Adrenal gland (tissue), 12 donors: ENCODE data around the gene GRN. TPM values are rescaled to one million over a fixed set of nuclear protein-coding genes. Genes with fewer than 3 reads are reported as not detected.
"Not testable (repeated sequence)": the region's sequence is repeated elsewhere in the genome, so short reads cannot be mapped to it uniquely, and the experiment has no call there.

Source experiments
- DNase-seq, 7 donors: peaks; one replicate each; pipeline ENCODE4 v3.0.0-alpha.2; 2019 to 2020
- H3K27ac ChIP-seq, 5 donors: fragments of 200-600 bp; sonication (generic) in 4 of 5; 1 replicate in 3 of 5; 2 replicates in 2 of 5; pipeline versions ENCODE4 v1.5.1 to v1.8.0; 2016 to 2020; ENCODE audit warnings: mild to moderate bottlenecking in 1 of 5
- H3K27me3 ChIP-seq: fragments of 200-600 bp; 2 replicates; pipeline ENCODE4 v1.8.0; 2021
- H3K36me3 ChIP-seq, 2 donors: fragments of 200-600 bp; replicated peaks in 1 of 2; 1 replicate in 1 of 2; 2 replicates in 1 of 2; pipeline versions ENCODE4 v1.5.1 to v1.8.0; 2018 to 2022
- H3K4me1 ChIP-seq, 2 donors: fragments of 200-600 bp; replicated peaks in 1 of 2; 1 replicate in 1 of 2; 2 replicates in 1 of 2; pipeline versions ENCODE4 v1.5.1 to v1.8.0; 2018 to 2021
- H3K4me3 ChIP-seq, 4 donors: fragments of 200-600 bp; sonication (generic) in 3 of 4; one replicate each; pipeline ENCODE4 v1.5.1; 2016 to 2018
- H3K9me3 ChIP-seq, 3 donors: fragments of 200-600 bp; sonication (generic) in 1 of 3; replicated peaks in 1 of 3; 1 replicate in 2 of 3; 2 replicates in 1 of 3; pipeline versions ENCODE4 v1.5.1 to v1.8.0; 2016 to 2021
- CTCF ChIP-seq, 6 experiments: fragments of 450-650 bp in 4 of 6; fragments of 200-600 bp in 2 of 6; sonication (generic) in 1 of 6; IDR thresholded peaks; 1 replicate in 5 of 6; 2 replicates in 1 of 6; pipeline versions ENCODE4 v1.5.1 to v1.8.0; 2016 to 2021; ENCODE audit warnings: antibody characterized with exemption in 6 of 6, mild to moderate bottlenecking in 2 of 6, moderate library complexity in 1 of 6
- POLR2A ChIP-seq, 2 donors: fragments of 450-650 bp; IDR thresholded peaks; one replicate each; pipeline ENCODE4 v1.6.1; 2017; ENCODE audit warnings: antibody characterized with exemption in 2 of 2, mild to moderate bottlenecking in 2 of 2, moderate library complexity in 1 of 2
- WGBS, 4 donors: extraction: QIAGEN DNeasy Blood & Tissue Kit in 2 of 4; methylation state at CpG; one replicate each; pipeline versions ENCODE4 v1.1.5 to v1.1.7; 2013 to 2017; 5-methylcytosine and 5-hydroxymethylcytosine counted together
- intact Hi-C, 2 donors: fragments of 100-400 bp; cut with DNase I; formaldehyde crosslinking; loops; one replicate each; pipeline versions ENCODE4 v1.14.1 to v1.15.0; 2022 to 2023
- polyA plus RNA-seq, 3 donors: library from polyadenylated mRNA; stranded (reverse); fragments of 200-250 nt in 2 of 3; fragments of 350-450 nt in 1 of 3; fragmentation: Illumina TruSeq in 1 of 3; extraction: RNeasy Lipid Tissue Mini Kit (QIAGEN cat#74804) in 1 of 3; gene quantifications; one replicate each; pipeline ENCODE4 v1.2.3, GENCODE V29; 2013 to 2014
- total RNA-seq, 9 donors: library from RNA; depleted of rRNA in 4 of 9; stranded (reverse); fragments of >200 nt in 4 of 9; fragments of 120-200 nt in 1 of 9; fragmentation: NEBNext Ultra II Directional in 1 of 9; extraction: Animal tissue kit (Norgen Biotek cat#: 25700) in 1 of 9; gene quantifications; one replicate each; pipeline versions ENCODE4 v1.1.0 to v1.2.4, GENCODE V29; 2013 to 2023
- donor health status: healthy with polysubstance abuse.
- donor health status: Bipolar disorder and iron deficiency.
- donor health status: DM: yes; HTN: yes; CAD: no.
- donor health status: DM: no; HTN: no; CAD: no.
- donor health status: DM: no; HTN: no; CAD: no.
- donor health status: DM: yes; HTN: yes; CAD: no.

GRN gene
- total and polyA plus RNA-seq, 12 donors, result 79.0 to 721 (median 320) TPM

- H3K4me1 ChIP-seq, result peaks cover 0 to 9% of the 10 kb centered on the region in 2 donors
Measured at GRCh38 chr17:44335968-44336367, 9.1 kb upstream of the GRN start.

DNA sequence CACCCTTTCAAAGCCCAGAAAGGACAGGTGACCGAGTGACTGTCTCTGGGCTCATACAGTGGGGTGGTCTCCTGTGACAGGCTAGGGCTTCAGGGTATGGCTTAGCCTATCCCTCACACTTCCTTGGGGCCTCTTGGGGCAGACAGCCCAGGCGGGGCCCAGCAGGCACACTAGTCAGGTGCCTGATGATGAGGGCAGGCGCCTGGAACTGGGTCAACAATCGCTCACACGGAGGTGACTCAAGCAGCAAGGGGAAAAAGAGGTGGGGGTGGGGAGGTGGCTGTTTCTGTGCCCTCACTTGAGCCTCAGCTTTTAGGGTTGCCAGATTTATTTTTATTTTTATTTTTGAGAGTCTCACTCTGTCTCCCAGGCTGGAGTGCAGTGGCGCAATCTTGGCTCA is 6.4 kb upstream of the GRN start:
- no peak overlapping the region for H3K27ac ChIP-seq
- TF ChIP-seq CTCF (IDR thresholded peaks at IDR 0.05) (no peak), POLR2A (IDR thresholded peaks at IDR 0.05) (no peak)
- peaks cover 0 to 4% of the 10 kb centered on the region in 2 donors for H3K4me1 ChIP-seq
- peak in 5 of 7 donors; percentile 68 to 82 (median 75) for DNase-seq
- intact Hi-C loops, result no loop called here
- 37 to 75% (median 55%) methylated on average over 6 of the region's 6 CpGs for WGBS, 4 donors
- no peaks in the 10 kb centered on the region for H3K36me3 ChIP-seq
- H3K27me3 ChIP-seq, result no peaks in the 10 kb centered on the region
- H3K9me3 ChIP-seq, result no peaks in the 10 kb centered on the region
- no peak overlapping the region for H3K4me3 ChIP-seq

More at GRCh38 chr17:44335968-44336367, 9.1 kb upstream of the GRN start:
- TF ChIP-seq CTCF (IDR thresholded peaks at IDR 0.05), result no peak
- TF ChIP-seq POLR2A (IDR thresholded peaks at IDR 0.05), result no peak
- Histone ChIP-seq H3K27me3 (no peaks in the 10 kb centered on the region), H3K36me3 (no peaks in the 10 kb centered on the region), H3K27ac (no peak overlapping the region), H3K4me3 (no peak overlapping the region), H3K9me3 (no peaks in the 10 kb centered on the region)
- 35 to 48% (median 42%) methylated on average over 4 to 5 of the region's 5 CpGs for WGBS, 4 donors
- intact Hi-C loops, result no loop called here
- no peak for DNase-seq

GRCh38 chr17:44340553-44340952 is 4.5 kb upstream of the GRN start:
- DNase-seq, H3K27me3 ChIP-seq, H3K36me3 ChIP-seq, H3K27ac ChIP-seq, H3K9me3 ChIP-seq, H3K4me3 ChIP-seq, intact Hi-C loops, H3K4me1 ChIP-seq: not testable (repeated sequence)
- WGBS, 4 donors, result 72 to 86% (median 78%) methylated on average over 5 of the region's 5 CpGs

- TF ChIP-seq CTCF (IDR thresholded peaks at IDR 0.05) (no peak), POLR2A (IDR thresholded peaks at IDR 0.05) (no peak)
- intact Hi-C loops, result no loop called here
- Histone ChIP-seq H3K4me1 (peaks cover 7 to 11% of the 10 kb centered on the region in 2 donors), H3K27me3 (no peaks in the 10 kb centered on the region), H3K4me3 (no peak overlapping the region), H3K27ac (no peak overlapping the region), H3K9me3 (no peaks in the 10 kb centered on the region), H3K36me3 (no peaks in the 10 kb centered on the region)
- WGBS, 4 donors, result 69 to 79% (median 72%) methylated on average over 11 of the region's 11 CpGs
- DNase-seq, result no peak
Measured at GRCh38 chr17:44343510-44344209, 1.4 kb upstream of the GRN start.
